ENCODE data around the gene GPR148.

DNA sequence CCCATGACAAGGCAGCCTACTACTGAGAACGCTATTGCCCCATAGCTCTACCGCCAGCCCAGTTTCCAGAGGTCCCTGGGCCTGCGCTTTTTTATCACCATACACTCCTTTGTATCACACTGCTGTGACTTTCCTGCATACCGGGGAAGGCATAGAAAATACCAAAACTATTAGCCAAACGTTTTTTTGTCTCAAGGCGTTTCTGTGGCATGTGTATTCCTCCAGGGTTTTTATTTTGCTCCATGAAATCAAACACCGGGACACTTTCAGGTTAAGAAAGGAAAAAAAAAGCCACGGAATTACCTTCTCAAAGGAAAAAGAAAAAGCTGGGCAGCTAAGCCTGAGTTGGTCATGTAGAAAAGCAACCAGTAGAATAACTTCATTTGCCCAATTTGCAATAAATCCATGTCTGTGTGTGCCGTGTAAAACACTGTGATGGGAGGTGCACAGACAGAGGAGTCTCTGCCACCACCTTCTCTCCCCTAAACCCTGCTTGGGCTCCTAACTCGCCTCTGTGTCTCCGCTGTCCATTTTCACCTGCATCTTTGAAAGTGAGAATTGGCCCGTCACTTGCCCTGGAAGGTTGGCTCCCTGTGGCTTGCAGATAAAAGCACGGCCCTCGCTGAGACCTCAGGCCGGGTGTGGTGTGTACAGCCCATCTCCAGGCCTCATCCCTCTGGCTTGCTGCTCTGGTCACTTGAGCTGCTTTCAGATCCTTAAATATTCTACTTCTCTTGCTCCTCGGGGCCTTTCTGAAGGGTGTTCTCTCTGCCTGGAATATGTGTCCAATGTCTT lies 28.2 kb downstream of the GPR148 start:
- TF ChIP-seq EZH2phosphoT487 (IDR thresholded peaks at IDR 0.05; ENCODE audit: borderline replicate concordance), result no peak
- TF ChIP-seq, protein P1, sequence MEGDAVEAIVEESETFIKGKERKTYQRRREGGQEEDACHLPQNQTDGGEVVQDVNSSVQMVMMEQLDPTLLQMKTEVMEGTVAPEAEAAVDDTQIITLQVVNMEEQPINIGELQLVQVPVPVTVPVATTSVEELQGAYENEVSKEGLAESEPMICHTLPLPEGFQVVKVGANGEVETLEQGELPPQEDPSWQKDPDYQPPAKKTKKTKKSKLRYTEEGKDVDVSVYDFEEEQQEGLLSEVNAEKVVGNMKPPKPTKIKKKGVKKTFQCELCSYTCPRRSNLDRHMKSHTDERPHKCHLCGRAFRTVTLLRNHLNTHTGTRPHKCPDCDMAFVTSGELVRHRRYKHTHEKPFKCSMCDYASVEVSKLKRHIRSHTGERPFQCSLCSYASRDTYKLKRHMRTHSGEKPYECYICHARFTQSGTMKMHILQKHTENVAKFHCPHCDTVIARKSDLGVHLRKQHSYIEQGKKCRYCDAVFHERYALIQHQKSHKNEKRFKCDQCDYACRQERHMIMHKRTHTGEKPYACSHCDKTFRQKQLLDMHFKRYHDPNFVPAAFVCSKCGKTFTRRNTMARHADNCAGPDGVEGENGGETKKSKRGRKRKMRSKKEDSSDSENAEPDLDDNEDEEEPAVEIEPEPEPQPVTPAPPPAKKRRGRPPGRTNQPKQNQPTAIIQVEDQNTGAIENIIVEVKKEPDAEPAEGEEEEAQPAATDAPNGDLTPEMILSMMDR (conservative IDR thresholded peaks at IDR 0.05; ENCODE audit: low read length), result no peak

Measured in Loucy (cell line).